SU-DHL-6 (cell line): ENCODE measurements around the gene PPP2R2D.

Experiments used
- H2AFZ ChIP-seq: fragments of 200-600 bp; sonication (generic); 2 replicates; pipeline ENCODE4 v1.6.1; 2014; ENCODE audit warnings: low read depth, mild to moderate bottlenecking, moderate library complexity, mixed read lengths, antibody characterized with exemption, low read length; ENCODE audit not compliant: severe bottlenecking
- H3F3A ChIP-seq: fragments of 200-600 bp; shearing (Covaris generic); 2 replicates; pipeline ENCODE4 v1.6.0; 2016; ENCODE audit warnings: antibody characterized with exemption, mild to moderate bottlenecking; ENCODE audit not compliant: insufficient read depth
- H3K27ac ChIP-seq: fragments of 200-600 bp; sonication (generic); 2 replicates; pipeline ENCODE4 v1.5.1; 2016; ENCODE audit warnings: low read depth, mild to moderate bottlenecking, low read length, moderate library complexity, mixed read lengths
- H3K27me3 ChIP-seq: fragments of 200-600 bp; sonication (generic), shearing (Covaris generic); 2 replicates; pipeline ENCODE4 v1.6.0; 2014; ENCODE audit warnings: mild to moderate bottlenecking, low read length
- H3K36me3 ChIP-seq: fragments of 200-600 bp; sonication (generic); 2 replicates; pipeline ENCODE4 v1.6.1; 2014; ENCODE audit warnings: mild to moderate bottlenecking, low read length, mixed read lengths
- H3K4me2 ChIP-seq: fragments of 300-600, 200-600 bp; shearing (Covaris generic), sonication (generic); 2 replicates; pipeline ENCODE4 v1.6.0; 2014; ENCODE audit warnings: low read length, low read depth, mild to moderate bottlenecking; ENCODE audit not compliant: poor library complexity, severe bottlenecking
- H3K4me3 ChIP-seq: fragments of 200-600 bp; sonication (generic); 2 replicates; pipeline ENCODE4 v1.5.1; 2014; ENCODE audit warnings: antibody characterized with exemption, low read length, mild to moderate bottlenecking, mixed read lengths; ENCODE audit not compliant: insufficient read depth, poor library complexity, severe bottlenecking
- H3K79me2 ChIP-seq: fragments of 200-600 bp; sonication (generic); 2 replicates; pipeline ENCODE4 v1.6.1; 2014; ENCODE audit warnings: mild to moderate bottlenecking, low read length, moderate library complexity; ENCODE audit not compliant: insufficient read depth
- H3K9ac ChIP-seq: fragments of 200-600 bp; sonication (generic); 2 replicates; pipeline ENCODE4 v1.7.0; 2014; ENCODE audit warnings: mild to moderate bottlenecking, low read length
- H3K9me2 ChIP-seq: fragments of 200-600 bp; sonication (generic); replicated peaks from 2 replicates; pipeline ENCODE4 v1.6.1; 2014; ENCODE audit warnings: low read length; ENCODE audit not compliant: insufficient read depth
- H3K9me3 ChIP-seq: fragments of 200-600 bp; sonication (generic); 2 replicates; pipeline ENCODE4 v1.6.1; 2014; ENCODE audit warnings: low read length, mixed read lengths; ENCODE audit not compliant: insufficient read depth
- H4K20me1 ChIP-seq: fragments of 200-600 bp; sonication (generic); 2 replicates; pipeline ENCODE4 v1.6.1; 2014; ENCODE audit warnings: low read depth, mild to moderate bottlenecking, antibody characterized with exemption, low read length, moderate library complexity, mixed read lengths
- EZH2phosphoT487 ChIP-seq: fragments of 200-600 bp; sonication (generic), shearing (Covaris generic); conservative IDR thresholded peaks from 2 replicates; pipeline ENCODE4 v1.6.1; 2018; ENCODE audit warnings: mild to moderate bottlenecking, antibody characterized with exemption, low read length, moderate library complexity, mixed read lengths
- TF ChIP-seq, protein P1 (sequence below): fragments of 200-600 bp; sonication (generic); IDR thresholded peaks from one replicate; pipeline ENCODE4 v1.5.1; 2017; ENCODE audit warnings: antibody characterized with exemption, mild to moderate bottlenecking, low read length, moderate library complexity; ENCODE audit not compliant: insufficient read depth, poor library complexity, severe bottlenecking

Gene PPP2R2D

DNA sequence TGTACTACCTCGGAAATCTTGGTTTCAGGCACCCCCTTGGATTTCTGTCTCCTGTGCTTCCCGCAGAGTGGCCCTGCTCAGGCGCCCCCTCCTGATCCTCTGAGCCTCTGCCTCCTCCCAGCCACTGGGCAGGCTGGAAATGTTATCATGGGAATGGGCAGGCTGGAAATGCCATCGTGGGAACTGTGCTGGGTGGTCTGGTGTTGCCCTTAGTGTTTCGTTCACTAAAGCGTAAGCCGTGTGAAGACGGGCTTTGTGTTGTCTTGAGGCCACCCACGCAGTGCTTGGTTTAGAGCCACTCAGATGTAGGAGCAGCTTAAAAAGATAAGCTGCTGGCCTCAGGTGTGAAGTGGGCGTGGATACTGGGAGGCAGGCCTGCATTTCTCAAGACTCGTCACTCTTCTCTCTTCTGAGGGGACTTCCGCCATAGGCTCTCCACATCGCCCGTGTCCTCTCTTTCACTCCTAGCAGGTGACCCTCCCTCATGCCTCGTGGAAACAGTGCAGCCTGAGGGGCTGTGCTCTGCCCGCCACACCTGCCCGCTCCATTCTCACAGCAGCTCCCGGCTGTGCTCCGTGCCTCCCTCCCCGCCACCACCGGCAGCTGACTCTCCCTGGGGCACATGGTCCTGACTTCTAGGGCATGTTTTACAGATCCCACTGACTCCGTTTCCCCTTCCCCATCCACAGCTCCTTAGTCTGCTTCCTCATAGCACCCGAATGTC lies 28.5 kb downstream of the PPP2R2D start:
- H3K36me3 ChIP-seq = peaks cover 4% of the 10 kb centered on the region; the same call in 1 of the 2 replicates
- TF ChIP-seq, protein P1, sequence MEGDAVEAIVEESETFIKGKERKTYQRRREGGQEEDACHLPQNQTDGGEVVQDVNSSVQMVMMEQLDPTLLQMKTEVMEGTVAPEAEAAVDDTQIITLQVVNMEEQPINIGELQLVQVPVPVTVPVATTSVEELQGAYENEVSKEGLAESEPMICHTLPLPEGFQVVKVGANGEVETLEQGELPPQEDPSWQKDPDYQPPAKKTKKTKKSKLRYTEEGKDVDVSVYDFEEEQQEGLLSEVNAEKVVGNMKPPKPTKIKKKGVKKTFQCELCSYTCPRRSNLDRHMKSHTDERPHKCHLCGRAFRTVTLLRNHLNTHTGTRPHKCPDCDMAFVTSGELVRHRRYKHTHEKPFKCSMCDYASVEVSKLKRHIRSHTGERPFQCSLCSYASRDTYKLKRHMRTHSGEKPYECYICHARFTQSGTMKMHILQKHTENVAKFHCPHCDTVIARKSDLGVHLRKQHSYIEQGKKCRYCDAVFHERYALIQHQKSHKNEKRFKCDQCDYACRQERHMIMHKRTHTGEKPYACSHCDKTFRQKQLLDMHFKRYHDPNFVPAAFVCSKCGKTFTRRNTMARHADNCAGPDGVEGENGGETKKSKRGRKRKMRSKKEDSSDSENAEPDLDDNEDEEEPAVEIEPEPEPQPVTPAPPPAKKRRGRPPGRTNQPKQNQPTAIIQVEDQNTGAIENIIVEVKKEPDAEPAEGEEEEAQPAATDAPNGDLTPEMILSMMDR = no peak
- TF ChIP-seq EZH2phosphoT487 = no peak
- H3K79me2 ChIP-seq = peaks cover 99% of the 10 kb centered on the region
- H2AFZ ChIP-seq = no peak overlapping the region
- no peak overlapping the region for H3K4me2 ChIP-seq
- 0 out of 2 replicates have a peak, but pooled peaks cover 9% of the 10 kb centered on the region for H4K20me1 ChIP-seq
- no peak overlapping the region for H3K27ac ChIP-seq
- no peaks in the 10 kb centered on the region for H3K27me3 ChIP-seq
- no peaks in the 10 kb centered on the region for H3K9me2 ChIP-seq
- peaks cover 2% of the 10 kb centered on the region; the same call in 1 of the 2 replicates for H3K9me3 ChIP-seq
- no peak overlapping the region for H3K4me3 ChIP-seq
- no peaks in the 10 kb centered on the region for H3F3A ChIP-seq
- no peak overlapping the region for H3K9ac ChIP-seq

DNA sequence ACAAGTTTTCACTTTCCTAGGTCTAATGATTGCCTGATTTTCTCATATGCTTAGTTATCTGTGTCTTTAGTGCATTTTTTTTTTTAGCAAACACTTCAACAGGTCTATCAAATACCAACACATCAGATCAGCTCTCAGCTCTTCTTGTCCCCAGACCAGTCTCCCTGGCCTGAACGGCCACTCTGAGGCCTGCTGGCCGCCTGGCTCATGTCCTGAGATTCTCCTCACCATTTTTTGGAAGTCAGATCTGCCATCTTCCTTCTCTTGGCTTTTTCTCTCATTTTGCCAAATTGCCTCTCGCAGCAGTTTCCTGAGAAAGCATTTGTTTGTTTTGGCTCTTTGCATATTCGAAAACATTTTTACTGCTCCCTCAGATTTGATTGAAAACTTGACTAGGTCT lies 29.3 kb downstream of the PPP2R2D start:
- Histone ChIP-seq H3K36me3 (no peaks in the 10 kb centered on the region), H3K4me3 (no peak overlapping the region), H3K4me2 (no peak overlapping the region), H3K9ac (no peak overlapping the region), H4K20me1 (0 out of 2 replicates have a peak, but pooled peaks cover 9% of the 10 kb centered on the region), H3F3A (no peaks in the 10 kb centered on the region), H3K9me2 (no peaks in the 10 kb centered on the region), H3K9me3 (no peaks in the 10 kb centered on the region; the same call in 1 of the 2 replicates), H3K27ac (no peak overlapping the region), H2AFZ (no peak overlapping the region), H3K27me3 (no peaks in the 10 kb centered on the region), H3K79me2 (peaks cover 94% of the 10 kb centered on the region)
- no peak for TF ChIP-seq EZH2phosphoT487
- TF ChIP-seq, protein P1 = no peak

DNA sequence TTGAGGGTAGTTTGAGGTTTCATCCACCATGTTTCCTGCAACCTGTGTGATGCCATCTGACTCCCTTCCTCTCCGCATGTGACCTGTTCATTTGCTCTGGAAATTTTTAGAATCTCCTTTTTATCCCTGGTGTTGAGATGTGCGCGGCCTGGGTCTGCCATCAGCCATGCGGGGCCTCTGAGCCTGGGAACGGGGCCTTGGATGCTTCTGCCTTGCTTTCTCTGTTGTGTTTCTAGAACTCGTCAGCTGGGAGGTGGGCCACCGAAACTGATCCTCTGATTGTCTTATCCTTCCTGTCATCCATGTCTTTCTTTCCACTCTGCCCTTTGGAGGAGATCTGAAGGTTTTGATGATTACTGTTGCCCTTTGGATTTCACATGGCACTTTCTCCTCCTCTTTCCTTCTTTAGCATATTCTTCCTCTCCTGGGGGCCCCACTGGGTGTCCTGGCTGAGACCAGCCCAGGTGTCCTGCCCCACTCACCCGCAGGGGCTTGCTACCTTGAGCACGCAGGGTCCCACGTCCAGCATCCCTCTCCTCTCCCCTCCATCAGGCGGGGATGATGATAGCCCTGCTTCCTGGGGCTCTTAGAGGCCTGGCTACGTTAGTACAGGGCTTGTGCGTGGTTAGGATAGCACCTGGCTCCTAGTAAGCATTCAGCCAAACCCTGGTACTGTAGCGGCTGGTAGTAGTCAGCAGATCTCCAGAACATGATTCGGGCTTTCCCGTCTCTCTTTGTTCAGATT lies 29.9 kb downstream of the PPP2R2D start:
- Histone ChIP-seq H3K79me2 (peaks cover 88% of the 10 kb centered on the region), H3K27me3 (no peaks in the 10 kb centered on the region), H3K9ac (no peak overlapping the region), H3K27ac (no peak overlapping the region), H4K20me1 (0 out of 2 replicates have a peak, but pooled peaks cover 9% of the 10 kb centered on the region), H3K36me3 (no peaks in the 10 kb centered on the region), H3K4me2 (no peak overlapping the region), H3K9me3 (no peaks in the 10 kb centered on the region), H3K9me2 (no peaks in the 10 kb centered on the region), H3K4me3 (no peak overlapping the region), H2AFZ (no peak overlapping the region), H3F3A (no peaks in the 10 kb centered on the region)
- TF ChIP-seq, protein P1 = no peak
- TF ChIP-seq EZH2phosphoT487 = no peak
